Measurements from ENCODE around the gene NAIF1. TPM values are rescaled to one million over a fixed set of nuclear protein-coding genes. Genes with fewer than 3 reads are reported as not detected.

Gene NAIF1
- total and polyA plus RNA-seq, 10 donors: 9.3 to 15.4 (median 11.5) TPM

GRCh38 chr9:128056887-128057723, 10.0 kb downstream of the NAIF1 start:
- intact Hi-C loops (cut with DNase I; ENCODE audit: low total_unique reads): no loop called here
- TF ChIP-seq, protein P1, sequence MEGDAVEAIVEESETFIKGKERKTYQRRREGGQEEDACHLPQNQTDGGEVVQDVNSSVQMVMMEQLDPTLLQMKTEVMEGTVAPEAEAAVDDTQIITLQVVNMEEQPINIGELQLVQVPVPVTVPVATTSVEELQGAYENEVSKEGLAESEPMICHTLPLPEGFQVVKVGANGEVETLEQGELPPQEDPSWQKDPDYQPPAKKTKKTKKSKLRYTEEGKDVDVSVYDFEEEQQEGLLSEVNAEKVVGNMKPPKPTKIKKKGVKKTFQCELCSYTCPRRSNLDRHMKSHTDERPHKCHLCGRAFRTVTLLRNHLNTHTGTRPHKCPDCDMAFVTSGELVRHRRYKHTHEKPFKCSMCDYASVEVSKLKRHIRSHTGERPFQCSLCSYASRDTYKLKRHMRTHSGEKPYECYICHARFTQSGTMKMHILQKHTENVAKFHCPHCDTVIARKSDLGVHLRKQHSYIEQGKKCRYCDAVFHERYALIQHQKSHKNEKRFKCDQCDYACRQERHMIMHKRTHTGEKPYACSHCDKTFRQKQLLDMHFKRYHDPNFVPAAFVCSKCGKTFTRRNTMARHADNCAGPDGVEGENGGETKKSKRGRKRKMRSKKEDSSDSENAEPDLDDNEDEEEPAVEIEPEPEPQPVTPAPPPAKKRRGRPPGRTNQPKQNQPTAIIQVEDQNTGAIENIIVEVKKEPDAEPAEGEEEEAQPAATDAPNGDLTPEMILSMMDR (IDR thresholded peaks at IDR 0.05 in 8 of 11, conservative IDR thresholded peaks at IDR 0.05 in 3 of 11): no peak
- TF ChIP-seq POLR2A (IDR thresholded peaks at IDR 0.05): no peak
- TF ChIP-seq POLR2AphosphoS5 (IDR thresholded peaks at IDR 0.05): no peak
- H3K9me3 ChIP-seq: no peaks in the 10 kb centered on the region
- no peak for DNase-seq
- H3K27ac ChIP-seq: peak overlapping the region in 5 of 8 donors; percentile 54 to 88 (median 85)
- H3K4me3 ChIP-seq: no peak overlapping the region
- 84 to 94% (median 89%) methylated on average over 14 of the region's 14 CpGs for WGBS, 5 donors
- no peaks in the 10 kb centered on the region for H3K27me3 ChIP-seq (replicated peaks in 1 of 7)
- H3K4me1 ChIP-seq: peaks cover 22 to 90% (median 46%) of the 10 kb centered on the region in 6 donors
- H3K36me3 ChIP-seq: peaks cover 0 to 3% (median 0%) of the 10 kb centered on the region in 6 donors

GRCh38 chr9:128056086-128056485, 11.0 kb downstream of the NAIF1 start:
- H3K27ac ChIP-seq: peak overlapping the region; percentile 42 to 88 (median 80)
- intact Hi-C loops (cut with DNase I; ENCODE audit: low total_unique reads): no loop called here
- H3K27me3 ChIP-seq (replicated peaks in 1 of 7): no peaks in the 10 kb centered on the region
- DNase-seq: no peak
- no peaks in the 10 kb centered on the region for H3K9me3 ChIP-seq
- H3K4me3 ChIP-seq: no peak overlapping the region
- TF ChIP-seq POLR2A (IDR thresholded peaks at IDR 0.05) (no peak), POLR2AphosphoS5 (IDR thresholded peaks at IDR 0.05) (no peak)
- TF ChIP-seq, protein P1 (IDR thresholded peaks at IDR 0.05 in 8 of 11, conservative IDR thresholded peaks at IDR 0.05 in 3 of 11): no peak
- peaks cover 11 to 81% (median 36%) of the 10 kb centered on the region in 6 donors for H3K4me1 ChIP-seq
- WGBS, 5 donors: 71 to 82% (median 74%) methylated on average over 3 of the region's 3 CpGs
- no peaks in the 10 kb centered on the region for H3K36me3 ChIP-seq

DNA sequence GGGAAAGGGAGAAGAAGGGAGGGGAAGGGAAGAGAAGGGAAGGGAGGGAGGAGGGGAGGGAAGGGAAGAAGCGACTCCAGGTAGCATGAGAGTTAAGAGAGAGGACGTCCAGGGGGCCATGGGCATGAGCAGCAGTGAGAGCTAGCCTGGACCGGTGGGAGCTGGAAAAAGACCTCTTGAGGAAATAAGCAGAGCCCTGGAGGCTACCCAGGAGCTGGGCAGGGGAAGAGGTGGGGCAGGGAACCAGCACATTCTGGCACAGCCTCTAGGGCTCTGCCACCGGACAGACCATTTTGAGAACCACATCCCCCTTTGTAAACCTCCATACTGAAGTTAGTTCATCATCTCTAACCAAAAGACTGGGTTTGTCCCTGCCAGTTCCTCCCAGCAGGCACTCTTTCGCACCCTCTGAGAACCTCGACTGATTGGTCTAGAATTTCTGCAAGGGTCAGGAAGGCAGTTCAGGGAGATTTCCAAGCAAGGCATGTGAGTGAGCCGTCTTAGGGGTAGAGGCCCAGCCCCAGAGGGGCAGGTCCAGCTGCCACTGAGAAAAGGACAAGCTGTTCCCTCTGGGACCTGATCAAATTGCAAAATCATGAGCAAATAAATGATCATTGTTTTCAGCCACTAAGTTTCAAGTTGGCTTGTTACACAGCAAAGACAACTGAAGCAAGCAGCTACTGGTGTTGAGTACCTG, 11.6 kb downstream of the NAIF1 start:
- no peak for DNase-seq
- H3K4me3 ChIP-seq: no peak overlapping the region

More for the DNA sequence above, 11.6 kb downstream of the NAIF1 start:
- Histone ChIP-seq H3K4me1 (peaks cover 6 to 75% (median 30%) of the 10 kb centered on the region in 6 donors), H3K36me3 (no peaks in the 10 kb centered on the region), H3K27ac (peak overlapping the region; percentile 68 to 88 (median 80)), H3K27me3 (replicated peaks in 1 of 7) (no peaks in the 10 kb centered on the region), H3K9me3 (no peaks in the 10 kb centered on the region)
- 37 to 50% (median 41%) methylated on average over 6 to 7 of the region's 7 CpGs for WGBS, 5 donors
- TF ChIP-seq POLR2AphosphoS5 (IDR thresholded peaks at IDR 0.05) (peak in 2 of 3 donors; percentile 57 to 82), POLR2A (IDR thresholded peaks at IDR 0.05) (peak in 1 of 3 donors; percentile 12)
- TF ChIP-seq, protein P1 (IDR thresholded peaks at IDR 0.05 in 8 of 11, conservative IDR thresholded peaks at IDR 0.05 in 3 of 11): no peak
- intact Hi-C loops (cut with DNase I; ENCODE audit: low total_unique reads): no loop called here

Data from spleen (tissue), 11 donors.